Calu3 (cell line): ENCODE data around the gene BEGAIN. TPM values are rescaled to one million over a fixed set of nuclear protein-coding genes. Genes with fewer than 3 reads are reported as not detected.

Experiments
- BruUV-seq: library from RNA; stranded (reverse); fragments of 400-500 nt; replicated peaks from 2 replicates; lab custom pipeline; 2021; lab: Mats Ljungman, UMichigan
- CTCF ChIA-PET: fragments of 300-600 bp; sonication (Branson Sonifier 250); formaldehyde crosslinking; loops from one replicate; lab custom pipeline; 2022; ENCODE audit warnings: antibody characterized with exemption; lab: Charles Lee
- DNase-seq: peaks from one replicate; pipeline ENCODE4 v3.0.0; 2022
- H3K27ac Mint-ChIP-seq: one replicate; pipeline ENCODE4 v1.8.0; 2022; ENCODE audit warnings: mixed read lengths; ENCODE audit not compliant: unreplicated experiment
- H3K27me3 Mint-ChIP-seq: one replicate; pipeline ENCODE4 v1.8.0; 2022; ENCODE audit warnings: mixed read lengths; ENCODE audit not compliant: unreplicated experiment
- H3K36me3 Mint-ChIP-seq: one replicate; pipeline ENCODE4 v1.8.0; 2022; ENCODE audit warnings: mild to moderate bottlenecking, moderate library complexity, mixed read lengths; ENCODE audit not compliant: insufficient read depth, unreplicated experiment
- H3K4me1 Mint-ChIP-seq: one replicate; pipeline ENCODE4 v1.8.0; 2022; ENCODE audit warnings: mild to moderate bottlenecking, low read depth, mixed read lengths; ENCODE audit not compliant: unreplicated experiment
- H3K4me3 Mint-ChIP-seq: one replicate; pipeline ENCODE4 v1.8.0; 2022; ENCODE audit warnings: mild to moderate bottlenecking, low read depth, moderate library complexity, mixed read lengths; ENCODE audit not compliant: unreplicated experiment
- H3K9me3 Mint-ChIP-seq: one replicate; pipeline ENCODE4 v1.8.0; 2022; ENCODE audit warnings: low read depth, mixed read lengths; ENCODE audit not compliant: unreplicated experiment
- intact Hi-C: fragments of 100-400 bp; cut with micrococcal nuclease; formaldehyde crosslinking; loops from one replicate; pipeline ENCODE4 v1.10.0; 2022; ENCODE audit not compliant: unreplicated experiment
- total RNA-seq: library from RNA; stranded (reverse); gene quantifications from 2 replicates; pipeline ENCODE4 v1.2.3, GENCODE V29; 2022
- TF ChIP-seq, protein P1 (sequence below): fragments of 200-600 bp; IDR thresholded peaks from one replicate; pipeline ENCODE4 v1.8.0; 2022; ENCODE audit warnings: antibody characterized with exemption; ENCODE audit not compliant: unreplicated experiment

BEGAIN gene
- total RNA-seq, 1 experiment from 2014 or later: 0.26 TPM

DNA sequence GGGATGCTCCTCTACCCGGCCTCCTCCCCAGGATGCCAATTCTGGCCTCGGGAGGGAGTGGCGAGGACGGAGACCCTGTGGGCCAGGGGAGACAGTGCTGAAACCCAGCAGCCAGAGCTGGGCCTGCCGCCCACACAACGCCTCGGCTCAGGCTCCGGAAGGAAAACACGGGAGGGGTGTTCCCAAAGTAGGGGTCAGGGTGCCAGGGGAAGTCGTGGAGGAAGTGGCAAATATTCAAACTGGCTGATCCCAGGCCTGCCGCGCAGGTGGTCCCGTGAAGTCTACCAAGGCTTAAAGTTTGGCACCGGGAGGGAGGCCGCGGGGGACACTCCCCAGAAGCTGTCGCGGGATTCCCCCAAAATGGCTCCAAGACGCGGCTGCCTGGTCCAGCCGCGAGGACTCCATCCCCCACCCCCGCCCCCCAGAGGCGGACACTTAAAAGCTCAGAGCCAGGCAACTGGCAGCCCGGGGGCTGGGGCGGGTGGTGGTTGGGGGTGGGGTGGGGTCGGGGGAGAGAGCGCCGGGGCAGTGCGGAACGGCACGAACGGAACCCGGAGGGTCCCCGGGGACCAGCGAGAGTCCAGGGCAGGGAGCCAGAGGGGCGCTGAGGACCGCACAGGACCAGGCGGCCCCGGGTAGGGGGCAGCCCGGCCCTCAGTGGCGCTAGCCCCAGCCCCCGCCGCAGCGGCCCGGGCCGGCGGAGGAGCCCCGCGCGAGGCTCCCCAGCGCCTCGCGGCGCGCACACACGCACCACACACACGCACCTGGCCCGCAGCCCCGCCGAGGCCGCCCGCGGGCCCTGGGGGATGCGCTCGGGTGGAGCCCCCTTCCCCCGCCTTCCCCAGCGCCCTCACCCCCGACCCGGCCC is 20.0 kb downstream of the BEGAIN start:
- CTCF ChIA-PET: no interaction called here
- BruUV-seq: no TSS peak
- H3K27ac Mint-ChIP-seq: no peak overlapping the region
- no peaks in the 10 kb centered on the region for H3K4me1 Mint-ChIP-seq
- no peak overlapping the region for H3K4me3 Mint-ChIP-seq
- TF ChIP-seq, protein P1, sequence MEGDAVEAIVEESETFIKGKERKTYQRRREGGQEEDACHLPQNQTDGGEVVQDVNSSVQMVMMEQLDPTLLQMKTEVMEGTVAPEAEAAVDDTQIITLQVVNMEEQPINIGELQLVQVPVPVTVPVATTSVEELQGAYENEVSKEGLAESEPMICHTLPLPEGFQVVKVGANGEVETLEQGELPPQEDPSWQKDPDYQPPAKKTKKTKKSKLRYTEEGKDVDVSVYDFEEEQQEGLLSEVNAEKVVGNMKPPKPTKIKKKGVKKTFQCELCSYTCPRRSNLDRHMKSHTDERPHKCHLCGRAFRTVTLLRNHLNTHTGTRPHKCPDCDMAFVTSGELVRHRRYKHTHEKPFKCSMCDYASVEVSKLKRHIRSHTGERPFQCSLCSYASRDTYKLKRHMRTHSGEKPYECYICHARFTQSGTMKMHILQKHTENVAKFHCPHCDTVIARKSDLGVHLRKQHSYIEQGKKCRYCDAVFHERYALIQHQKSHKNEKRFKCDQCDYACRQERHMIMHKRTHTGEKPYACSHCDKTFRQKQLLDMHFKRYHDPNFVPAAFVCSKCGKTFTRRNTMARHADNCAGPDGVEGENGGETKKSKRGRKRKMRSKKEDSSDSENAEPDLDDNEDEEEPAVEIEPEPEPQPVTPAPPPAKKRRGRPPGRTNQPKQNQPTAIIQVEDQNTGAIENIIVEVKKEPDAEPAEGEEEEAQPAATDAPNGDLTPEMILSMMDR: no peak
- DNase-seq: no peak
- intact Hi-C loops: no loop called here
- no peaks in the 10 kb centered on the region for H3K9me3 Mint-ChIP-seq
- peaks cover 71% of the 10 kb centered on the region for H3K27me3 Mint-ChIP-seq
- peaks cover 5% of the 10 kb centered on the region for H3K36me3 Mint-ChIP-seq

DNA sequence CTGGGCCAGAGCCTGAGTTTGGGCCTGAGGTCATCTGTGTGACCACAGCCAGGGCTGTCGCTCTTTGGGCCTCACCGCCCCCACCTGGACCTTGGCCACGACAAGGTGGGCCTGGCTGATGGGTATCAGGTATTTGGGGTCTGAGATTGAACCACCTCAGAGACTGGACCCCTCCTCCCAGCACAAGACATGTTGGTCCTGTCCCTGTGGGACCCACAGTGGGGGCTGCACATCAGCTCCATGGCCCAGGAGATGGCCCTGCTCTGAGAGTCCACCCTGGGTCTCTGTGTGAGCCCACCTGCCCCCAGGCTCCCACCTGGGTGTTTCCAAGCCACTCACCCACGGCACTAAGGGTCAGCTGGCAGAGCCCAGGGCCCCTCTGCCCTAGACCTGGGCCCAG is 20.6 kb downstream of the BEGAIN start:
- Mint-ChIP-seq H3K27ac (no peak overlapping the region), H3K27me3 (peaks cover 69% of the 10 kb centered on the region), H3K36me3 (peaks cover 5% of the 10 kb centered on the region), H3K9me3 (no peaks in the 10 kb centered on the region), H3K4me3 (no peak overlapping the region), H3K4me1 (no peaks in the 10 kb centered on the region)
- TF ChIP-seq, protein P1: no peak
- BruUV-seq: no TSS peak
- intact Hi-C loops: no loop called here
- CTCF ChIA-PET: no interaction called here
- DNase-seq: no peak

DNA sequence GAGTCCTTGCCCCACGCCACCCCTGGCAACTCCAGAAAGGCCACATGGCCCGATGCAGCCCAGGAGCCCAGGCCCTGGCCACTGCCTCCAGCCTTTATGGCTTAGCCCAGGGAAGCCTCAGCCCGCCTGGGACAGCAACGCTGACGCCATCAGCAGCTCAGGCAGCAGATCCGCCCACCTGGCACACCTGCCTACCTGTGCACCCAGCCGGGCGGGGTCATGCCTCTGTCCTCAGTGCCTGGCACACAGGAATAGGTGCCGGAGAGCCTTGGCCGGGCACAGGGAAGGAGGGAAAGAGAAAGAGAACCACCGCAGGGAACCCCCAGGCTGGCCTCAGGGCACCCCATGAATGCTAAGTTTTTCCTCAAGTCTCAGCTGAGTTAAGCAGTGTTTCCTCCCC is 21.1 kb downstream of the BEGAIN start:
- intact Hi-C loops: no loop called here
- no peak for DNase-seq
- CTCF ChIA-PET: no interaction called here

DNA sequence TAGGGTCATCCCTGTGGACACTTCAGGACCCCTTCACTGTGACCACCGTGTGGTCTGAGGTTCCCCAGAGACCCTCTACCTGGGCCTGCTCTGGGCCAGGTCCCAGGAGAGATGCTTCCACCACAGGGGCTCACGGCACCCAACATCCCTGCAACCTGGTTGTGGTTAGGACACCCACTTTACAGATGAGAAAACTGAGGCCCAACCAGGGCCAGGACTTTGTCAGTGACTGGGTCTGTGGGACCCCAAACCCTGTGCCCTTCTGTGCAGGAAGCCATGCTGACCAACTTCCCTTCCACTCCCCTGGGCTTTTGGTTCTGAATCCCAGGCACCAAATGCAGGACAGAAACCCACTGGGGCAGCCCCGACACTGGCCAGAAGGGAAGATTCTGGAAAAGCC is 21.6 kb downstream of the BEGAIN start:
- Mint-ChIP-seq H3K36me3 (peaks cover 5% of the 10 kb centered on the region), H3K4me1 (no peaks in the 10 kb centered on the region), H3K27me3 (peaks cover 62% of the 10 kb centered on the region), H3K9me3 (no peaks in the 10 kb centered on the region), H3K27ac (no peak overlapping the region), H3K4me3 (no peak overlapping the region)
- intact Hi-C loops: no loop called here
- no peak for DNase-seq
- CTCF ChIA-PET: no interaction called here
- TF ChIP-seq, protein P1: no peak
- no TSS peak for BruUV-seq

More for the DNA sequence above, 21.1 kb downstream of the BEGAIN start:
- TF ChIP-seq, protein P1: no peak
- BruUV-seq: no TSS peak
- H3K4me1 Mint-ChIP-seq: no peaks in the 10 kb centered on the region
- H3K36me3 Mint-ChIP-seq: peaks cover 5% of the 10 kb centered on the region
- no peak overlapping the region for H3K4me3 Mint-ChIP-seq
- H3K27ac Mint-ChIP-seq: no peak overlapping the region
- no peaks in the 10 kb centered on the region for H3K9me3 Mint-ChIP-seq
- peaks cover 65% of the 10 kb centered on the region for H3K27me3 Mint-ChIP-seq
